Colonic mucosa (tissue), 4 donors: Measurements from ENCODE around the gene MYO9B. TPM values are rescaled to one million over a fixed set of nuclear protein-coding genes. Genes with fewer than 3 reads are reported as not detected.

Experiments
- DNase-seq: peaks from one replicate; pipeline ENCODE4 v3.0.0-alpha.2; 2020
- H3K27ac ChIP-seq: fragments of 200-600 bp; one replicate; pipeline ENCODE4 v1.8.0; 2021
- H3K27me3 ChIP-seq: fragments of 200-600 bp; one replicate; pipeline ENCODE4 v1.8.0; 2021
- H3K36me3 ChIP-seq: fragments of 200-600 bp; one replicate; pipeline ENCODE4 v1.8.0; 2021
- H3K4me1 ChIP-seq: fragments of 200-600 bp; one replicate; pipeline ENCODE4 v1.8.0; 2021; ENCODE audit warnings: mild to moderate bottlenecking
- H3K4me3 ChIP-seq: fragments of 200-600 bp; one replicate; pipeline ENCODE4 v1.8.0; 2021
- H3K9ac ChIP-seq, 2 donors: one replicate each; pipeline ENCODE4 v1.7.0; 2013; ENCODE audit warnings: control low read depth in 2 of 2, low read depth in 2 of 2, low read length in 2 of 2
- H3K9me3 ChIP-seq: fragments of 200-600 bp; one replicate; pipeline ENCODE4 v1.8.0; 2021
- CTCF ChIP-seq: fragments of 200-600 bp; IDR thresholded peaks from one replicate; pipeline ENCODE4 v1.8.0; 2022; ENCODE audit warnings: antibody characterized with exemption, mild to moderate bottlenecking
- intact Hi-C: fragments of 100-400 bp; cut with DNase I; formaldehyde crosslinking; loops from one replicate; pipeline ENCODE4 v1.14.1; 2022
- total RNA-seq, 2 donors: library from RNA; stranded (reverse); fragmentation: NEBNext Ultra II Directional in 1 of 2; extraction: Animal tissue kit (Norgen Biotek cat#: 25700) in 1 of 2; gene quantifications; one replicate each; pipeline ENCODE4 v1.2.1, GENCODE V29; 2021
- donor health status: healthy.
- donor health status: DM: no; HTN: no; CAD: no.
- donor health status: DM: no; HTN: no; CAD: no.

MYO9B gene
- total RNA-seq, 2 donors from 2014 or later: 56.5 to 89.2 TPM

- no peaks in the 10 kb centered on the region for H3K27me3 ChIP-seq
- H3K4me3 ChIP-seq: no peak overlapping the region
- no peaks in the 10 kb centered on the region for H3K9me3 ChIP-seq
- peaks cover 13% of the 10 kb centered on the region for H3K4me1 ChIP-seq
- TF ChIP-seq CTCF: no peak
- peak overlapping the region; percentile 32 to 35 for H3K9ac ChIP-seq
- H3K27ac ChIP-seq: peak overlapping the region; percentile 75
- peak; percentile 64 for DNase-seq
- intact Hi-C loops: no loop called here
- H3K36me3 ChIP-seq: no peaks in the 10 kb centered on the region
Measured at GRCh38 chr19:17107546-17108452, 32.2 kb downstream of the MYO9B start.

GRCh38 chr19:17108453-17108784 is 32.8 kb downstream of the MYO9B start:
- Histone ChIP-seq H3K27me3 (no peaks in the 10 kb centered on the region), H3K36me3 (no peaks in the 10 kb centered on the region), H3K9ac (peak overlapping the region in 1 of 2 donors; percentile 2), H3K4me1 (peaks cover 13% of the 10 kb centered on the region), H3K9me3 (no peaks in the 10 kb centered on the region), H3K27ac (peak overlapping the region; percentile 75), H3K4me3 (no peak overlapping the region)
- TF ChIP-seq CTCF: no peak
- no peak for DNase-seq
- intact Hi-C loops: no loop called here

GRCh38 chr19:17109300-17109699 is 33.7 kb downstream of the MYO9B start:
- Histone ChIP-seq H3K9ac (peak overlapping the region in 1 of 2 donors; percentile 23), H3K9me3 (no peaks in the 10 kb centered on the region), H3K27me3 (no peaks in the 10 kb centered on the region), H3K27ac (peak overlapping the region; percentile 49), H3K4me3 (no peak overlapping the region), H3K36me3 (no peaks in the 10 kb centered on the region), H3K4me1 (peaks cover 13% of the 10 kb centered on the region)
- intact Hi-C loops: no loop called here
- TF ChIP-seq CTCF: no peak
- DNase-seq: no peak

- Histone ChIP-seq H3K27ac (peak overlapping the region; percentile 49), H3K4me3 (no peak overlapping the region), H3K4me1 (peaks cover 13% of the 10 kb centered on the region), H3K27me3 (no peaks in the 10 kb centered on the region), H3K9ac (peak overlapping the region; percentile 23 to 43), H3K9me3 (no peaks in the 10 kb centered on the region), H3K36me3 (no peaks in the 10 kb centered on the region)
- intact Hi-C loops: no loop called here
- TF ChIP-seq CTCF: no peak
- peak; percentile 53 for DNase-seq
Measured at GRCh38 chr19:17109962-17110598, 34.5 kb downstream of the MYO9B start.

- peak overlapping the region; percentile 49 for H3K27ac ChIP-seq
- DNase-seq: no peak
- no peaks in the 10 kb centered on the region for H3K36me3 ChIP-seq
- H3K27me3 ChIP-seq: no peaks in the 10 kb centered on the region
- intact Hi-C loops: no loop called here
- peaks cover 13% of the 10 kb centered on the region for H3K4me1 ChIP-seq
- no peak for TF ChIP-seq CTCF
- peak overlapping the region in 1 of 2 donors; percentile 43 for H3K9ac ChIP-seq
- no peak overlapping the region for H3K4me3 ChIP-seq
- H3K9me3 ChIP-seq: no peaks in the 10 kb centered on the region
Measured at GRCh38 chr19:17110599-17110966, 35.0 kb downstream of the MYO9B start.
